Measurements from ENCODE around the gene CFAP99. TPM values are rescaled to one million over a fixed set of nuclear protein-coding genes. Genes with fewer than 3 reads are reported as not detected.
A peak's percentile ranks its signal among the peaks of the same experiment; 100 is the strongest.

Gene CFAP99
- total and polyA plus RNA-seq, 9 of the 15 experiments (the other 6 are each of a cell fraction or from before 2014, with no cell fraction given) = 0.07 to 0.18 (median 0.09) TPM; not detected in 6

- TF ChIP-seq REST (IDR thresholded peaks at IDR 0.05; ENCODE audit: borderline replicate concordance) = peak; percentile 32; the same call in 1 of the 2 replicates
- TF ChIP-seq REST (CRISPR knock-in tag; IDR thresholded peaks at IDR 0.05; ENCODE audit: low read depth) = no peak
- TF ChIP-seq WHSC1 (IDR thresholded peaks at IDR 0.05; ENCODE audit: low read length) = no peak
- peak; percentile 37; the same call in 1 of the 2 replicates for TF ChIP-seq ATF7 (IDR thresholded peaks at IDR 0.05)
- TF ChIP-seq SIRT6 (IDR thresholded peaks at IDR 0.05; ENCODE audit: low read depth, low read length) = no peak
- TF ChIP-seq EP400 (IDR thresholded peaks at IDR 0.05) = peak; percentile 49
- TF ChIP-seq SMARCA5 (IDR thresholded peaks at IDR 0.05) = no peak
- no peak for TF ChIP-seq RBM34 (IDR thresholded peaks at IDR 0.05; ENCODE audit: borderline replicate concordance, insufficient read depth, low read length)
- TF ChIP-seq IFI16 (CRISPR knock-in tag; IDR thresholded peaks at IDR 0.05) = no peak
- TF ChIP-seq HDAC2 (IDR thresholded peaks at IDR 0.05) = 0 out of 2 replicates have a peak, but pooled peaks have one; percentile 33
- no peak for TF ChIP-seq ZNF3 (CRISPR knock-in tag; IDR thresholded peaks at IDR 0.05)
- TF ChIP-seq NEUROD1 (IDR thresholded peaks at IDR 0.05; ENCODE audit: borderline replicate concordance, low read depth, low read length, partially characterized antibody) = no peak
- no peak for TF ChIP-seq CXXC5 (CRISPR knock-in tag; IDR thresholded peaks at IDR 0.05)
- no peak for TF ChIP-seq HDAC8 (tag; IDR thresholded peaks at IDR 0.05)
- 0 out of 2 replicates have a peak, but pooled peaks have one; percentile 31 for TF ChIP-seq SMARCA4 (IDR thresholded peaks at IDR 0.05)
- peak; percentile 73; the same call in 1 of the 2 replicates for TF ChIP-seq SP1 (CRISPR knock-in tag; IDR thresholded peaks at IDR 0.05)
- no peak for TF ChIP-seq NFXL1 (CRISPR knock-in tag; IDR thresholded peaks at IDR 0.05)
- no peak for TF ChIP-seq ZNF184 (CRISPR knock-in tag; IDR thresholded peaks at IDR 0.05)
- TF ChIP-seq, protein P1, sequence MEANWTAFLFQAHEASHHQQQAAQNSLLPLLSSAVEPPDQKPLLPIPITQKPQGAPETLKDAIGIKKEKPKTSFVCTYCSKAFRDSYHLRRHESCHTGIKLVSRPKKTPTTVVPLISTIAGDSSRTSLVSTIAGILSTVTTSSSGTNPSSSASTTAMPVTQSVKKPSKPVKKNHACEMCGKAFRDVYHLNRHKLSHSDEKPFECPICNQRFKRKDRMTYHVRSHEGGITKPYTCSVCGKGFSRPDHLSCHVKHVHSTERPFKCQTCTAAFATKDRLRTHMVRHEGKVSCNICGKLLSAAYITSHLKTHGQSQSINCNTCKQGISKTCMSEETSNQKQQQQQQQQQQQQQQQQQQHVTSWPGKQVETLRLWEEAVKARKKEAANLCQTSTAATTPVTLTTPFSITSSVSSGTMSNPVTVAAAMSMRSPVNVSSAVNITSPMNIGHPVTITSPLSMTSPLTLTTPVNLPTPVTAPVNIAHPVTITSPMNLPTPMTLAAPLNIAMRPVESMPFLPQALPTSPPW (CRISPR knock-in tag; IDR thresholded peaks at IDR 0.05) = peak; percentile 67
- no peak for TF ChIP-seq LCOR (CRISPR knock-in tag; IDR thresholded peaks at IDR 0.05)
- TF ChIP-seq PHF8 (IDR thresholded peaks at IDR 0.05; ENCODE audit: borderline replicate concordance, low read length) = peak; percentile 51; the same call in 1 of the 2 replicates
Measured at GRCh38 chr4:2375427-2375826, 43.3 kb upstream of the CFAP99 start (continued).

Data from K562 (cell line).